GM18861 (cell line): ENCODE results near the gene BMP5.

Experiments used
- ATAC-seq: cut with Tn5 transposase; IDR thresholded peaks from one replicate; pipeline ENCODE4 v1.9.1; 2021; ENCODE audit not compliant: unreplicated experiment

The BMP5 gene

DNA sequence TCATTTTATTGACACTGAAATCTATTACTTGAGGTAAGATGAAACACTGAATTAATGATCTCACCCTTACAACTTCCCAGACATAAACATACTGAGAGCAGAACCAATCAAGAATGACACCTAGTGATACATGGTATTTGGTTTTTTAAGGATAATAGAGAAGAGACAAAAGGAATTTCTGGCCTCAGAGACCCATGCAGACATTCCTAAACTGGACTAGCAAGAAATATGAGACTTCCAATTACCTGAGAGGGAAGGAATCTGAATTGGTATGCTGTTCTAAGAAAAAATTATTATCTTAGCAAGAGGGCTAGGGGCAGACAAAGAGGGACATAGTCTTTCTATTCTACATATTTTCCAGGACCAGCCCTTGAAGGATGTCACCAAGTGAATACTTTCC is 141.1 kb downstream of the BMP5 start:
- no peak for ATAC-seq

DNA sequence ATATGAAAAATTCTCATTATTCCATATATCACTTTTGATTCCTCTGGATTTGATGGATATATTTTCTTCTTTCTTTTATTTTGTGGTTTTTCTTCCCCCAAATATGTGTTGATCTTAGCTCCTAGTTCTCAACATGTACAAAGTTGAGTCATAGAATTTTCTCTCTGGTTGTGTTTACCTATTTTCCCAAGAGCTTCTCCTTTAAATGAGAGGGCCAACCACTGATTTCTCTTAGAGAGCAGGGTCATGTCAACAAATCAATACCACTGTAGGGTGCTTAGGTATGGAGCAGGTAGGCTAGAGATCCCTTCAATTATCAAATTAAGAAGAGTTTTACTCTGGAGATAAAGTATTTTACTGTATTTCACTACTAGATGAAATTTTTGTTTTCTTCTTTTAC is 145.7 kb downstream of the BMP5 start:
- ATAC-seq = no peak

DNA sequence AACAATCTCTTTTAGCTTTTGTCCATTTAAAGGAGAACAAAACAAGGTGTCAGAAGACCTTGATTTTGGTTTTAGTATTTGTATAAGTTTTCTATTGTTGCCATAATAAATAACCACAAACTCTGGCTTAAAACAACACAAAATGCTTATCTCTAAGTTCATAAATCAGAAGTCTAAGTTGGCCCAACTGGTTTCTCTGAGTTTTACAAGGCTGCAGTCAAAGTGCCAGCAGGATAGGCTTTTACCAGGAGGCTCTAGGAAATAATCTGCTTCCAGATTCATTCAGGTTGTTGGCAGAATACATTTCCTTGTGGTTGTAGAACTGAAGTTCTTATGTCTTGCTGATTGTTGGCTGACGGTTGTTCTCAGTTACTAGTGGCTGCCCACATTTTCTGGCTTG is 149.2 kb downstream of the BMP5 start:
- no peak for ATAC-seq

DNA sequence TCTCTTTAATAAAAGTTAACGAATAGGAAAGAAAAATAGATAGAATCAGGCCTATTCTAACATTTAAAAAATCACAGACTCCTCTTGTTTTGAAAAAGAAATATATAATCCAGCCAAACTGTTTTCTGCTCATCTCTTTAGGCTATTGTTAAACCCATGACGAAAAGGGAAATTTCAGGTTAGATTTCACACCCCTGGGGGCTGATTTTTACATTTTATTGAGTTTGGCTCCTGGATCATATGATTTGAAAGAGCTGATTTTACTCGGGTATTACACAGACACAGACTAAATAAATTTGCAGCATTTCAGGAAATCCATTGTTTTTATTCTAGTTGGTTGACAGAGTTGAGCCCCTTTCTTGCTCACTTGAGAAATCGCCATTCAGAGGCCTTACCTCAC is 160.6 kb downstream of the BMP5 start:
- no peak for ATAC-seq

DNA sequence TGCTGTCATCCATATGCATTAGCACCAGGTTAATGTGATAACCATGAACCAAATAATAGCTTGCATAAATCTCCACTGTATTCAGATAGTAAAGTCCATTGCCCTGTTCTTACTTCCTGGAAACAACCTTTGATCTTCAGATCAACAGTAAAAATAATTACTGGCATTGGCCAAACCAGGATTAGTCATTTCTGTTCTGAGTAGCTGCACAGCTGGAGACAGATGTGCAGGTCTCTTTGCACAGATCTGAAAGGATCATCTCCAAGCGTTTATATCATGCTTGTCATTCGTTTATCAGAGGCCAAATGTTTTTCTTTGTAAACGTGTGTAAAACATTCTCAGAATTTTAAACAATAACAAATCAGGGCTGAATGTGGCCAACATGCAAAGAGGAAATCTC is 162.0 kb downstream of the BMP5 start:
- peak; percentile 80 for ATAC-seq

DNA sequence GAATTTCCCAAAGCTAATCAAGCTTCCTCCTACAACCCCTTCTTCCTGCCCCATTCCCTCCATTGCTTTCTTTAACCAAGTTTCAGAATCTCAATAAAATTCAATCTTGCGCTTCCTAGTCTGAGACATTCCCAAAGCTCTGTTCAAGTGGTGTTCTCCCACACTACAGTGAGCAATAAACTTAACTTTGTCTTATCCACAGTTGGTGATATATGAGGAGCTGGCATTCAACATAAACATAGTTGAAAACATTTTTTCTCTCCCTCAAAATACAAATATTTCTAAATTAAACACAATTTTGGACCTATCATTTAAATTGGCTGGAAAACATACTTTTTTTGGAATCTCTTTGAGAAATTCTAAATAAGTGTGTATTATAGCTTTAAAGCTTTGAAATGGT is 166.7 kb downstream of the BMP5 start:
- no peak for ATAC-seq

DNA sequence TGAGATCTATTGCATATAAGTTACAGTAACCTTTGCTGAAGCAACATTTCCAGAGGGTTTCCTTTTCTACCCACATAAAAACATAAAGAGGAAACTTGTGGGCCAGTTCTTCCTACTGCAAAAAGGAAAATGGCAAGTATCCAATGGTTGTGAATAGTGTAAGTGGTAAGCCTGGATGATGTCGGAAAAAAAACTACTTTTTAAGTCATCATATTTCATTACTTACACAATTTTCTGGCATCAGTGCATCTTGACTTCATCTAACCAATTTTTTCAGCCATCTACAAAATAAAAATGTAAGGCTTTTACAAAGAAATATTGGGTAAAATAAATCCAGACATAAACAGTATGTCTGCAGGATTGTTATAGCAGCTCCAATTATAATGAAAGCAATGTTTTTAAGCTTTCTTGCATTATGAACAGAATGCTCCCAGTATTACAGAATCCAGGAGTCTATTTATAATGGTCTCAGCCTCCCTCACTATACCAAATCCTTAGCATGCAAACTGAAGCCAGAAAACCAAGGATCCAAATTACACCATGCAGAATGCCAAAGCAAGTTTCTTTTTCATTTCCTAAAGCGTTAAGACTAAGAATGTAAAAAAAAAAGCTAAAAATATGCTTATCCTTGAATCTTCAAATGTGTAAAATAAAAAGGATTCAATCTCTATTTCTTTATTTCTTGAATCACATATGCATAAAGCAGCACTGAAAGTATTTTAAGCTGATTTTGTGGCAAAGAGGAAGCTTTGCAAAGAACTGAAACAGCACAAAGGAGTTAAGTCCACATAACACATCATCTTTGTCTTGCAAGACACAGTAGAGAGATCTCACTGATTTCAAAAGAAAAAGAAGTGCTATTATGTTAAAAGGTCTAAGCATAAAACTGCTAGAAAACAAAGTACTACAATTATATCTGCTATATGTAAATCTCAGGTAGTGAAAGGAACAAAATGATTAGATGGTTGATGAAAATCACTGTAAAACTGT is 169.6 kb downstream of the BMP5 start:
- ATAC-seq = no peak

DNA sequence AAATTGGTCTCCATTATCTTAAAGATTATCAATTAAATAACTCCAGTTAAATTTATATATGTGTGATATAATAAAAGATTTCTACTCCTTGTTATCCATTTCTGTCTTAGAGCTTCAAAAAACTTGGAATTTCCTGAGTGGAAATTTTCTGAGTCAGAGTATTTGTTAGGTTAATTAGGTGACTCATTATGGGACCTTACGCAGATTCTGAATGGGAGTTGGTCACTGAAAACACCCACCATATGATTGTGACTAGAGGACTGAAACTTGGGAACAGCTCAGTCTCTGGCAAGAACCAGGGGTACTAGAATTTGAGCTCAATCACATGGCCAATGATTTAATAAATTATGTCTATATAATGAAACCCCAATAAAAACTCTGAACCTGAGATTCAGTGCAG is 171.0 kb downstream of the BMP5 start:
- no peak for ATAC-seq
